Activated naive CD4-positive, alpha-beta T cell treated with anti-CD3 and anti-CD28 coated beads for 36 hours (primary cell): Measurements from ENCODE around the gene DAB1. TPM values are rescaled to one million over a fixed set of nuclear protein-coding genes. Genes with fewer than 3 reads are reported as not detected.
"Not testable (repeated sequence)": the region's sequence is repeated elsewhere in the genome, so short reads cannot be mapped to it uniquely, and the experiment has no call there.

ENCODE experiments used
- CTCF ChIA-PET: fragments of 350-600 bp; sonication (Branson Sonifier 250); formaldehyde crosslinking; loops from one replicate; lab custom pipeline; 2021; ENCODE audit warnings: antibody characterized with exemption; lab: Charles Lee
- DNase-seq: peaks from one replicate; pipeline ENCODE4 v3.0.0-alpha.2; 2020
- H3K27ac Mint-ChIP-seq: one replicate; pipeline ENCODE4 v1.8.0; 2021; ENCODE audit warnings: mild to moderate bottlenecking, mixed read lengths
- H3K27me3 Mint-ChIP-seq: one replicate; pipeline ENCODE4 v1.8.0; 2021; ENCODE audit warnings: low read depth, mixed read lengths
- H3K36me3 Mint-ChIP-seq: one replicate; pipeline ENCODE4 v1.8.0; 2021; ENCODE audit warnings: low read depth, mixed read lengths
- H3K4me1 Mint-ChIP-seq: one replicate; pipeline ENCODE4 v1.8.0; 2021; ENCODE audit warnings: low read depth, mixed read lengths
- H3K4me3 Mint-ChIP-seq: one replicate; pipeline ENCODE4 v1.8.0; 2021; ENCODE audit warnings: mild to moderate bottlenecking, moderate library complexity, mixed read lengths
- H3K9me3 Mint-ChIP-seq: one replicate; pipeline ENCODE4 v1.8.0; 2021; ENCODE audit warnings: mixed read lengths
- intact Hi-C: fragments of 100-400 bp; cut with micrococcal nuclease; formaldehyde crosslinking; loops from one replicate; pipeline ENCODE4 v1.15.1; 2023
- total RNA-seq, 2 experiments: library from RNA; stranded (reverse); gene quantifications; one replicate each; pipeline ENCODE4 v1.2.3, GENCODE V29; 2021

Gene DAB1
- total RNA-seq, 2 experiments from 2014 or later: not detected

DNA sequence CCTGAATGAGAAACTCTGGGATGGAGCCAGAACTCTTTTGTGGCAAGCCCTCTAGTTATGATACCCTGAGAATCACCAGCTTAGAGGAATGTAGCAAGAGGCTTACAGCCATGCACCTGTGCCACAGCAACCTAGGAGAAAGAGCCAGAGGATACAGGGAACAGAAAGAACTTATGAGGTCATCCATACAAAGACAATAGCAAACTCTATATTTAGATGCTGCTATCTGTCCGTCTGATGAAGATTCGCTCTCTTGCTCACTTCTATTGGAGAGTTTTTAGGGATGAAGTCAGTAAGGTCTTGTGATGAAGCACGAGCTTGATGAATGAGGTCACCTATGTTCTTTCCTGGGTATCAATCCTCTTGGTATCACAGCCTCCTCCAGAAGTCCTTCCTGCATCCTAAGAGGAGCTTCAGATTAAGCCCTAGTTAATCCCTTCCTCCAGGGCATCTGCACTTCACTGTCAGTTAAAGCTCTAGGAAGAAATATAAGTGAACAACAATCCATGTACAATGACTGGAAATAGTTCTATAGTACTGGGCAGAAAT lies 185.6 kb downstream of the DAB1 start:
- Mint-ChIP-seq H3K4me1 (no peaks in the 10 kb centered on the region), H3K9me3 (no peaks in the 10 kb centered on the region), H3K27ac (no peak overlapping the region), H3K27me3 (peaks cover 6% of the 10 kb centered on the region), H3K36me3 (no peaks in the 10 kb centered on the region), H3K4me3 (no peak overlapping the region)
- DNase-seq: no peak
- intact Hi-C loops: no loop called here
- CTCF ChIA-PET: no interaction called here

DNA sequence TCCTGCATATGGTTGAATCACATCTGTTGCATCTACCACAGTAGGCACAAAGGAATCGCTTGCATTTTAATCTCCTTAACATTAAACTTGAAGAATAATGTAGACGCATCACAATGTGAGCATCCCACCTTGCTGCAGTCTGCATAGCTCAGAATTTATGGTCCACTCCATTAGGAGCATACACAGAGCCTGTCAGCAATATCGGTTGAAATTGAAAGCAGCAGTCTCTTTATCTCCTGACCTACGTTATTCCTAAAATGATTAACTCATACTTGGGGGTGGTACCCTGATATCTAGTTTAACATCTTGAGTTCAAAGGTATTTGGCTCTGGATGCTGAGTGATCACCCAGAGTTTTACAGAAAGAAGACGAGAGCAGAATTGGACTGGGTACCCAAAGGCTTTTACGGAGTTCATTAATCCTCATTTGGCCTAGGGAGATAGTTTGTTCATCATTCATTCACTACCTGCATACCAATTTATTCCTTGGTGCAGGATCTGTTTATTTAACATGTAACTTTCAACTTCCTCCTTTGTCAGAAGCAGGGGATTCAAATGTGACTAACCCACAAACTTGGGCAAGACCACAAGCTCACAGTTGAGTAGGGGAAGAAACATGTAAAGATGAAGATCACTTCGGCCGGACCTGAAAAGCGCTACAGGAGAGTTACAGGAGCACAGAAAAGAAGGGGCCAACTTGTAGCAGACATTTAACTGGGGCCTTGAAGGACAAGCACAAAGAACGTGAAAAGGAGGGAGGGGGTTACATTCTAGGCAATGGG lies 187.9 kb downstream of the DAB1 start:
- DNase-seq: no peak
- CTCF ChIA-PET: no interaction called here
- Mint-ChIP-seq H3K4me1 (no peaks in the 10 kb centered on the region), H3K27me3 (peaks cover 6% of the 10 kb centered on the region), H3K4me3 (no peak overlapping the region), H3K27ac (no peak overlapping the region), H3K9me3 (no peaks in the 10 kb centered on the region), H3K36me3 (no peaks in the 10 kb centered on the region)
- intact Hi-C loops: no loop called here

DNA sequence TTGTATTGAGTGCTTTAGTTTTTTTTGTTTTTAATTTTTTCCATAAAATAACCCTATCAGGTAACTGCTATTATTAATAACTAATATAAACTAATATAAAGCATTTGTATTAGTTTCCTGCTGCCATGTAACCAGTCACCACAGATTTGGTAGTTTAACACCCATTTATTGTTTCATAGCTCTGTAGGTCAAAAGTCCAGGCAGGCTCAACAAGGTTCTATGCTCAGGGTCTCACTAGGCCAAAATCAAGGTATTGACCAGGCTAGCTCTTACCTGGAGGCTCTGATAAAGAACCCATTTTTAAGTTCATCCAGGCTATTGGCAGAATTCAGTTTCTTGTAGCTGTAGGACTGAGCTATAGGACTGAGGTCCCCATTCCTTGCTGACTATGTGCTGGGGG lies 189.4 kb downstream of the DAB1 start:
- H3K27me3 Mint-ChIP-seq: peaks cover 6% of the 10 kb centered on the region
- no peak for DNase-seq
- H3K4me3 Mint-ChIP-seq: no peak overlapping the region
- H3K36me3 Mint-ChIP-seq: no peaks in the 10 kb centered on the region
- H3K27ac Mint-ChIP-seq: no peak overlapping the region
- intact Hi-C loops: no loop called here
- H3K9me3 Mint-ChIP-seq: no peaks in the 10 kb centered on the region
- CTCF ChIA-PET: no interaction called here
- H3K4me1 Mint-ChIP-seq: no peaks in the 10 kb centered on the region

DNA sequence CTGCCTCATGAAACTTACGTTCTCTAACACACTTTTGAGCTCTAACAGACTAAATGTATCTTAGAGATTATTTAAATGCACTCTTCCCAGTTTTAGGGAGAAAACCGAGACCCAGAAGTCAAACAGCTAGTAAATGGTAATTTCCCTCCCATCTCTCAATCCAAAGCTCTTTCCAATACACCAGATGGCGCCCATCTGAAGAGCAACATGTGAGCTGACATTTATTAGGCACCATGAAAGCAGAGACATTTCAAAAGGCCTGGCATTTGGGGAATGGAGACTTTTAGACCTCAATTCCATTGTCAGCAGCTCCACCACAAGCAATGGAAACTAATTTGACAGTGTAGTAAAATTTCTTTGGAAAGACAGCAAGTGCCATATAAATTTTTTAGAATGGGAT lies 191.4 kb downstream of the DAB1 start:
- Mint-ChIP-seq H3K9me3 (no peaks in the 10 kb centered on the region), H3K4me3 (no peak overlapping the region), H3K4me1 (no peaks in the 10 kb centered on the region), H3K27me3 (peaks cover 6% of the 10 kb centered on the region), H3K36me3 (no peaks in the 10 kb centered on the region), H3K27ac (no peak overlapping the region)
- DNase-seq: no peak
- CTCF ChIA-PET: interaction anchor here (0.6 kb wide), 1 partner anchor 1021 kb away, joined by 3 read pairs; no protein-coding TSS in a partner anchor
- intact Hi-C loops: no loop called here

DNA sequence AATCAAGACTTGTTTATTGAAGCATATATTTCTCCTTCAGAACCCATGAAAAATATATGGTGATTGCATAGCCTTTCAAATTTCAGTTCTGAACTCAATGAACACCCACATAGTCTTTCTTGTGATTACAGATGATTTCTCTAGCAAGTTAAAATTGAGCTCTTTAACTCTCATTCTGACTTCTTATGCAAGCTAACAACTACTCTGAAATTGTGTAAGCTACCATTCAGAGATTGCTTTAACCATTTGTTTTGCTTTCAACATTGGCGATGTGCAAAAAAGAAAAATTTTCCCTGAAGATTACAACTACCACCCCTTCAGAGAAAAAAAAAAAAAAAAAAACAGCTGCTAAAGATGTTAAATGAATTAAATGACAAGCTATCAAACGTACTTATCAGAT lies 193.9 kb downstream of the DAB1 start:
- intact Hi-C loops: no loop called here
- CTCF ChIA-PET: no interaction called here
- no peak overlapping the region for H3K4me3 Mint-ChIP-seq

DNA sequence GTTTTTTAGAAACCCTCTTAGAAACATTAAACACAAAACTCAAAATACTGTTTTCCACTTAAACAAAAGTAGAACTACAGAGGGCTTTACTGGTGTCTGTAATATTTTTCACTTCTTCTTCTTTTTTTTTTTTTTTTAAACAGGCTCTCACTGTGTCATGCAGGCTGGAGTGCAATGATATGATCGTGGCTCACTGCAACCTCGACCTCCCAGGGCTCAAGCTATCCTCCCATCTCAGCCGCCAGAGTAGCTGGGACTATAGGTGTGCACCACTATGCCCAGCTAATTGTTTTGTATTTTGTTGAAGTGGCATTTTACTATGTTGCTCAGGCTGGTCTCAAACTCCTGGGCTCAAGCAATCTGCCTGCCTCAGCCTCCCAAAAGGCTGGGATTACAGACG lies 194.8 kb downstream of the DAB1 start:
- no peak overlapping the region for H3K27ac Mint-ChIP-seq
- DNase-seq: no peak
- CTCF ChIA-PET: no interaction called here

More for the DNA sequence above, 193.9 kb downstream of the DAB1 start:
- Mint-ChIP-seq H3K27ac (no peak overlapping the region), H3K4me1 (no peaks in the 10 kb centered on the region), H3K27me3 (peaks cover 2% of the 10 kb centered on the region), H3K36me3 (no peaks in the 10 kb centered on the region), H3K9me3 (no peaks in the 10 kb centered on the region)
- DNase-seq: no peak

DNA sequence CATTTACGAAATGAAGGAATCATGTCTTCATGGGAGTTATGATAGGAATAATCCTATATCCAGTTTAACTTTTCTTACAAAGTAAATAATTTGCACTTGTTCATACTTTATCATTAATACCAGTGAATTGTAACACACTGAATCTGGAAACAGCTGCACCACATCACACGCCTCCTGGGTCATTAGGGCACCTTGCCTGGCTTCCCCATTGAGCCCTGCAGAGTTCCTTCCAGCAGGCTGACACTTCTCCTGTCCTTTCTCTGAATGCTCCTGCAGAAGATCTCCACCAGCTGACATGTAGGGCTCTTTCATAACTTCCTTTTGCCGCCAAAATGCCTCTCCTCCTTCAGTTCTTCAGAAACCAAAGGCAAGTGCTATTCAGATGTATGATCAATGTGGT lies 201.1 kb downstream of the DAB1 start:
- DNase-seq: no peak
- H3K36me3 Mint-ChIP-seq: no peaks in the 10 kb centered on the region
- peaks cover 3% of the 10 kb centered on the region for H3K9me3 Mint-ChIP-seq
- intact Hi-C loops: no loop called here
- H3K27ac Mint-ChIP-seq: no peak overlapping the region
- CTCF ChIA-PET: no interaction called here
- no peaks in the 10 kb centered on the region for H3K4me1 Mint-ChIP-seq
- peaks cover 5% of the 10 kb centered on the region for H3K27me3 Mint-ChIP-seq
- H3K4me3 Mint-ChIP-seq: no peak overlapping the region

More for the DNA sequence above, 194.8 kb downstream of the DAB1 start:
- Mint-ChIP-seq H3K9me3 (no peaks in the 10 kb centered on the region), H3K27me3 (peaks cover 2% of the 10 kb centered on the region), H3K4me1 (no peaks in the 10 kb centered on the region), H3K36me3 (no peaks in the 10 kb centered on the region), H3K4me3 (no peak overlapping the region)
- intact Hi-C loops: no loop called here

DNA sequence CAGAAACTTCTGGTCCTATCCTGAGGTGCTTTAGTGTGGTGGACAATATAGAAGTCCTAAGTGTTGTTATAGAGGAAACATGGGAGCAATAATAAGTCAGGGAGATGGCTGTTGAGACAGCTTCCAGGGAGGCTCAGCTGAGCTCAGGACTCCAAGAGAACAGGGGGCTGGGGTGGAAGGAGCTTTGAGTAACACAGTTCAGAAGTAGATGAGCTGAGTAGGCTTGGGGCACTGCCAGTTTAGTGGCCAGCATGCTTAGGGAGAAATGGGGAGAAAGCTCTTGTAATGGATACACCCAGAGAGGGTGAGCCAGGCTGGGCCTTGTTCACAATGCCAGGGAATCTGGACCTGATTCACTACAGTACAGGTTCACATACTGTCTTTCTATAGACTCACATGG lies 201.6 kb downstream of the DAB1 start:
- DNase-seq: no peak
- peaks cover 5% of the 10 kb centered on the region for H3K27me3 Mint-ChIP-seq
- H3K4me3 Mint-ChIP-seq: no peak overlapping the region
- no peaks in the 10 kb centered on the region for H3K36me3 Mint-ChIP-seq
- H3K27ac Mint-ChIP-seq: no peak overlapping the region
- CTCF ChIA-PET: no interaction called here
- H3K9me3 Mint-ChIP-seq: peaks cover 3% of the 10 kb centered on the region
- H3K4me1 Mint-ChIP-seq: no peaks in the 10 kb centered on the region
- intact Hi-C loops: no loop called here

DNA sequence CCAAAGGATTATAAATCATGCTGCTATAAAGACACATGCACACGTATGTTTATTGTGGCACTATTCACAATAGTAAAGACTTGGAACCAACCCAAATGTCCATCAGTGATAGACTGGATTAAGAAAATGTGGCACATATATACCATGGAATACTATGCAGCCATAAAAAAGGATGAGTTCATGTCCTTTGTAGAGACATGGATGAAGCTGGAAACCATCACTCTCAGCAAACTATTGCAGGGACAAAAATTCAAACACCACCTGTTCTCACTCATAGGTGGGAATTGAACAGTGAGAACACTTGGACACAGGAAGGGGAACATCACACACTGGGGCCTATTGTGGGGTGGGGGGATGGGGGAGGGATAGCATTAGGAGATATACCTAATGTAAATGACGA lies 203.0 kb downstream of the DAB1 start:
- H3K4me3 Mint-ChIP-seq, H3K9me3 Mint-ChIP-seq, H3K27ac Mint-ChIP-seq, H3K36me3 Mint-ChIP-seq, CTCF ChIA-PET, intact Hi-C loops, H3K27me3 Mint-ChIP-seq, H3K4me1 Mint-ChIP-seq, DNase-seq: not testable (repeated sequence)

DNA sequence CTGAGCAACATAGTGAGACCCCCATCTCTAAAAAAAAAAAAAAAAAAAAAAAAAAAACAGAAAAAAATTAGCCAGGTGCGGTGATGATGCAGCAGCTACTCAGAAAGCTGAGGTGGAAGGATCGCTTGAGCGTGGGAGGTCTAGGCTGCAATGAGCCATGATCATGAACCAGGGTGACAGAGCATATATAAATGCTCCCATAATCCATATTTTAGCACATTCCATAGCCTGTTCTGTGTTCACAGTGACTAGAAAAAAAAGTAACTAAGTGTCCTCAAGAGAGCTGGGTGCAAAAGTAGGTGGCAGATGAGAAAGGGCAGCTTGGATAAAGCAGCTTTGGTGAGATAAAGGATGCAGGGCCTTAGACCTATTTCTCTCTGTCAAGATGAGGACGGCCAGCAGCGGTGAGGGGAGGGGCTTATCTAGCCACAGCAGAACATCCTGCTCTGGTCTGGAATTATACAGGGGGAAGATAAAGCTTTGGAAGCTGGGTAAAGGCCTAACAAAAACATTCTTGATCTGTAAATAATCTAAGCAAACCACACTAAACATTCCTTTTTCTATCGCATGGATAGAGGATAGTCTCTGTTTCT lies 205.3 kb downstream of the DAB1 start:
- no peak overlapping the region for H3K27ac Mint-ChIP-seq
- H3K9me3 Mint-ChIP-seq: peaks cover 3% of the 10 kb centered on the region
- CTCF ChIA-PET: no interaction called here
- H3K4me3 Mint-ChIP-seq: no peak overlapping the region
- peaks cover 4% of the 10 kb centered on the region for H3K27me3 Mint-ChIP-seq
- no peaks in the 10 kb centered on the region for H3K36me3 Mint-ChIP-seq
- intact Hi-C loops: no loop called here
- H3K4me1 Mint-ChIP-seq: no peaks in the 10 kb centered on the region
- DNase-seq: no peak

DNA sequence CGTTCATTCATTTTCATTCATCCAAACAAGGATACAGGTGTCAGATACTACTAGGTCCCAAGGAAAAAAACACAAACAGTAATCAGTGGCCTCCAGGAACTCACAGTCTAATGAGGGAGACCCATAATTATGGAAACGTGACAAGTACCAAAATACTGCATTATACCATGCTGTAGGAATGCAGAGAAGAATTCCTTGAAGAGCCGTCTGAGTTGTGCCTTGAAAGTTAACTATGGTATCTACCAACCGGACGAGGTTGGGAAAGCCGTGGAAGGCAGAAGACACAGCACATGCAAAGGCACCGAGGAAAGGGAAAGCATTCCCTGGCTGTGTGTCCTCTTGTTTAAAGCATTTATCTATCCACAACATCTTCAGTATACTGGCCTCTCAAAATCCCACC lies 206.0 kb downstream of the DAB1 start:
- intact Hi-C loops: no loop called here
- H3K9me3 Mint-ChIP-seq: peaks cover 3% of the 10 kb centered on the region
- H3K27ac Mint-ChIP-seq: no peak overlapping the region
- peaks cover 4% of the 10 kb centered on the region for H3K27me3 Mint-ChIP-seq
- H3K4me1 Mint-ChIP-seq: no peaks in the 10 kb centered on the region
- CTCF ChIA-PET: no interaction called here
- H3K4me3 Mint-ChIP-seq: no peak overlapping the region
- DNase-seq: no peak
- no peaks in the 10 kb centered on the region for H3K36me3 Mint-ChIP-seq

DNA sequence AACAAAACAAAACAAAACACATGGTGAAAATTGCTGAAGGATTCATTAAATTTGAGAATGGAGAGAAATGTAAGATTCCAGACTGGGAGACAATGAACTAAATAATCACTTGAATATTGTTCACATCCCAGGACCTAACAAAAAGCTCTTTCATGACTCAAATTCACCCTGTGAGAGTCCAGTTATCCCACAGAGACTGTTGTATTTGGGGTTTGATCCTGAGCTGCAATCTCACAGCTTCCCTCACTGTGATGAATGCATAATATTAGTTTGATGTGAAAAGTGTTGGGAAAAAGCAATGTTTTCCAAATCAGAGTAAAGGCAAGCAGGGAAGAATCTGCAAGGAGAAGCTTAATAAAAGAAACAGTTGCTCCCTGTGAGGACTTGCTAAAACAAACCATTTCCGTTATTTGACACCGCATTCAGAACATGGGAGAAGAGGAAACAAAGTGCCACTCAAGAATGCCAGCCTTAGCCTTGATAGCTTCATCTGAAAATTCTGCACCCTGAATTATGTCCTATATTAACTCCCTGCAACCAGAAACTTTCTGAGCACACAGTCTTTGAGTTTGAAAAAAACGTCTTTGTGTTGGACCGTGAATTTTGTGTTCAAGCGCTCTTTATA lies 208.8 kb downstream of the DAB1 start:
- Mint-ChIP-seq H3K9me3 (no peaks in the 10 kb centered on the region), H3K36me3 (no peaks in the 10 kb centered on the region), H3K27ac (no peak overlapping the region), H3K27me3 (peaks cover 6% of the 10 kb centered on the region), H3K4me3 (no peak overlapping the region), H3K4me1 (no peaks in the 10 kb centered on the region)
- CTCF ChIA-PET: no interaction called here
- intact Hi-C loops: no loop called here
- no peak for DNase-seq
